HepG2 (cell line): ENCODE results near the gene SERPINA3. TPM values are rescaled to one million over a fixed set of nuclear protein-coding genes. Genes with fewer than 3 reads are reported as not detected.

Source experiments
- IKZF5 ChIP-seq: IDR thresholded peaks from 2 replicates; pipeline ENCODE4 v1.6.1; 2018; ENCODE audit warnings: missing genetic modification reagents, mild to moderate bottlenecking, missing compliant biosample characterization
- KLF6 ChIP-seq: IDR thresholded peaks from 2 replicates; pipeline ENCODE4 v1.8.0; 2016; ENCODE audit warnings: missing biosample characterization, missing genetic modification reagents
- PRMT3 ChIP-seq: sonication (generic); formaldehyde crosslinking; IDR thresholded peaks from 2 replicates; pipeline ENCODE4 v1.8.1; 2022; ENCODE audit warnings: low read depth, mild to moderate bottlenecking, moderate library complexity, missing genetic modification reagents, borderline replicate concordance
- SIX1 ChIP-seq: sonication (generic); formaldehyde crosslinking; IDR thresholded peaks from 2 replicates; pipeline ENCODE4 v1.4.0; 2020; ENCODE audit warnings: missing genetic modification reagents, borderline replicate concordance
- SMYD3 ChIP-seq: sonication (generic); formaldehyde crosslinking; IDR thresholded peaks from 2 replicates; pipeline ENCODE4 v1.8.1; 2023; ENCODE audit warnings: mild to moderate bottlenecking, missing genetic modification reagents
- TIGD3 ChIP-seq: sonication (generic); formaldehyde crosslinking; IDR thresholded peaks from 2 replicates; pipeline ENCODE4 v1.5.1; 2020; ENCODE audit warnings: mild to moderate bottlenecking, missing genetic modification reagents, borderline replicate concordance
- TMF1 ChIP-seq: sonication (generic); formaldehyde crosslinking; IDR thresholded peaks from 2 replicates; pipeline ENCODE4 v1.8.1; 2022; ENCODE audit warnings: low read depth, missing genetic modification reagents
- YEATS2 ChIP-seq: sonication (generic); formaldehyde crosslinking; IDR thresholded peaks from 2 replicates; pipeline ENCODE4 v1.4.0; 2020; ENCODE audit warnings: missing genetic modification reagents, borderline replicate concordance
- ZBTB10 ChIP-seq: sonication (generic); formaldehyde crosslinking; IDR thresholded peaks from 2 replicates; pipeline ENCODE4 v1.4.0; 2020; ENCODE audit warnings: missing genetic modification reagents, borderline replicate concordance
- ZBTB8A ChIP-seq: sonication (generic); formaldehyde crosslinking; IDR thresholded peaks from 2 replicates; pipeline ENCODE4 v1.4.0; 2020; ENCODE audit warnings: mild to moderate bottlenecking, low read depth, missing genetic modification reagents, borderline replicate concordance
- ZNF225 ChIP-seq: sonication (generic); formaldehyde crosslinking; IDR thresholded peaks from 2 replicates; pipeline ENCODE4 v1.4.0; 2020; ENCODE audit warnings: mild to moderate bottlenecking, missing genetic modification reagents
- ZNF253 ChIP-seq: sonication (generic); formaldehyde crosslinking; IDR thresholded peaks from 2 replicates; pipeline ENCODE4 v1.8.0; 2022; ENCODE audit warnings: mild to moderate bottlenecking, missing genetic modification reagents, borderline replicate concordance
- ZNF282 ChIP-seq: fragments of 450-650 bp; IDR thresholded peaks from 2 replicates; pipeline ENCODE4 v1.6.1; 2018; ENCODE audit not compliant: partially characterized antibody
- ZNF704 ChIP-seq: sonication (generic); formaldehyde crosslinking; IDR thresholded peaks from 2 replicates; pipeline ENCODE4 v1.8.1; 2023; ENCODE audit warnings: mild to moderate bottlenecking, inconsistent platforms, moderate library complexity, missing genetic modification reagents, borderline replicate concordance
- polyA plus RNA-seq, 8 experiments: library from polyadenylated mRNA; depleted of rRNA in 3 of 8; stranded (reverse) in 7 of 8; unstranded in 1 of 8; fragments of >200 nt; fragmentation: Illumina TruSeq in 4 of 8; extraction: Trizol in 4 of 8; gene quantifications; 2 replicates each; pipeline versions ENCODE4 v1.2.1 to v1.2.3, GENCODE V29; 2011 to 2016; ENCODE audit warnings: low read depth in 4 of 8, missing spikeins in 1 of 8, mixed read lengths in 1 of 8; ENCODE audit not compliant: insufficient read depth in 1 of 8
- total RNA-seq, 5 experiments: library from RNA; depleted of rRNA; stranded (reverse); fragments of >200 nt; fragmentation: Illumina TruSeq; extraction: Trizol; gene quantifications; 2 replicates each; pipeline ENCODE4 v1.2.3, GENCODE V29; 2016; ENCODE audit warnings: low read depth in 1 of 5
- TF ChIP-seq, protein P1 (sequence below): sonication (generic); formaldehyde crosslinking; IDR thresholded peaks from 2 replicates; pipeline ENCODE4 v1.5.0; 2020; ENCODE audit warnings: mild to moderate bottlenecking, missing genetic modification reagents
- TF ChIP-seq, protein P2 (sequence below): sonication (generic); formaldehyde crosslinking; IDR thresholded peaks from 2 replicates; pipeline ENCODE4 v1.5.0; 2020; ENCODE audit warnings: mild to moderate bottlenecking, missing genetic modification reagents

Gene SERPINA3
- total and polyA plus RNA-seq, 2 of the 13 experiments (the other 11 are each of a cell fraction or from before 2014, with no cell fraction given): 825 to 2,200 TPM

DNA sequence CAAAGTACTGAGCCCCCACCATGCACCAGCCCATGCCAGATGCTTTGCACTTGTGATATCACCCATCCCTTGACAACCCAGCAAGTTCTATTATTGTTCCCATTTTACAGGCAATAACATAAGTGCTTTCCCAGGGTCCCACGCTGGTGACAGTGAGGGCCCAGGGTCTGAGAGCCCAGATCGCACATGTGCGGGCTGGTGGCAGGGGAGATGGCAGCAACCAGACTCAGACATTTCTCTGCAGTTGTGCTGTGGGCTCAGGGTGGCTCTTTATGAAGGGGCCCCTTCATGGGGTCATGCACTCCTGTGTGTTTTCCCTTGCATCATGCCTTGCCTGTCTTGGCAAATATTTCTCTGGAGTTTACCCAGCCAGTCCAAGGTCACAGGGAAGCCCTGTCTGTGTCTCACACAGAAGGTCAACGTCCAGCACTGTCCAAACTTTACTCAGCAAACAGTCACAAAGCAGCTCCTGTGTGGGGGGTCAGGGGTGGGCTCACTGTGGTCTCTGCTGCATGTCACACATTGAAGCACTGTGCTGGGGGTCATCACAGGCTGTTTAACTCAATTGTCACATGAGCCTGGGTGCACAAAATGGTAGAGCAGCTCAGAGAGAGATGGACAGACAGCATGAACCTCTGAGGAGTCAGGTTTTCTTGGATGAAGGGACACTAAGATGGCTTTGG is 18.3 kb upstream of the SERPINA3 start (continued):
- TF ChIP-seq ZBTB10 (CRISPR knock-in tag) (peak; percentile 66; the same call in 1 of the 2 replicates), ZNF704 (CRISPR knock-in tag) (no peak), ZNF253 (CRISPR knock-in tag) (no peak), TIGD3 (no peak; the same call in 1 of the 2 replicates), PRMT3 (CRISPR knock-in tag) (peak; percentile 94), SMYD3 (CRISPR knock-in tag) (peak; percentile 83), KLF6 (CRISPR knock-in tag) (no peak; the same call in 1 of the 2 replicates), ZNF282 (no peak), ZBTB8A (no peak), YEATS2 (CRISPR knock-in tag) (peak; percentile 68; the same call in 1 of the 2 replicates), SIX1 (CRISPR knock-in tag) (peak; percentile 89), TMF1 (CRISPR knock-in tag) (peak; percentile 59; the same call in 1 of the 2 replicates), IKZF5 (CRISPR knock-in tag) (peak; percentile 99), ZNF225 (CRISPR knock-in tag) (no peak)
- TF ChIP-seq, protein P1, sequence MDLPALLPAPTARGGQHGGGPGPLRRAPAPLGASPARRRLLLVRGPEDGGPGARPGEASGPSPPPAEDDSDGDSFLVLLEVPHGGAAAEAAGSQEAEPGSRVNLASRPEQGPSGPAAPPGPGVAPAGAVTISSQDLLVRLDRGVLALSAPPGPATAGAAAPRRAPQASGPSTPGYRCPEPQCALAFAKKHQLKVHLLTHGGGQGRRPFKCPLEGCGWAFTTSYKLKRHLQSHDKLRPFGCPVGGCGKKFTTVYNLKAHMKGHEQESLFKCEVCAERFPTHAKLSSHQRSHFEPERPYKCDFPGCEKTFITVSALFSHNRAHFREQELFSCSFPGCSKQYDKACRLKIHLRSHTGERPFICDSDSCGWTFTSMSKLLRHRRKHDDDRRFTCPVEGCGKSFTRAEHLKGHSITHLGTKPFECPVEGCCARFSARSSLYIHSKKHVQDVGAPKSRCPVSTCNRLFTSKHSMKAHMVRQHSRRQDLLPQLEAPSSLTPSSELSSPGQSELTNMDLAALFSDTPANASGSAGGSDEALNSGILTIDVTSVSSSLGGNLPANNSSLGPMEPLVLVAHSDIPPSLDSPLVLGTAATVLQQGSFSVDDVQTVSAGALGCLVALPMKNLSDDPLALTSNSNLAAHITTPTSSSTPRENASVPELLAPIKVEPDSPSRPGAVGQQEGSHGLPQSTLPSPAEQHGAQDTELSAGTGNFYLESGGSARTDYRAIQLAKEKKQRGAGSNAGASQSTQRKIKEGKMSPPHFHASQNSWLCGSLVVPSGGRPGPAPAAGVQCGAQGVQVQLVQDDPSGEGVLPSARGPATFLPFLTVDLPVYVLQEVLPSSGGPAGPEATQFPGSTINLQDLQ (CRISPR knock-in tag): peak; percentile 94
- TF ChIP-seq, protein P2, sequence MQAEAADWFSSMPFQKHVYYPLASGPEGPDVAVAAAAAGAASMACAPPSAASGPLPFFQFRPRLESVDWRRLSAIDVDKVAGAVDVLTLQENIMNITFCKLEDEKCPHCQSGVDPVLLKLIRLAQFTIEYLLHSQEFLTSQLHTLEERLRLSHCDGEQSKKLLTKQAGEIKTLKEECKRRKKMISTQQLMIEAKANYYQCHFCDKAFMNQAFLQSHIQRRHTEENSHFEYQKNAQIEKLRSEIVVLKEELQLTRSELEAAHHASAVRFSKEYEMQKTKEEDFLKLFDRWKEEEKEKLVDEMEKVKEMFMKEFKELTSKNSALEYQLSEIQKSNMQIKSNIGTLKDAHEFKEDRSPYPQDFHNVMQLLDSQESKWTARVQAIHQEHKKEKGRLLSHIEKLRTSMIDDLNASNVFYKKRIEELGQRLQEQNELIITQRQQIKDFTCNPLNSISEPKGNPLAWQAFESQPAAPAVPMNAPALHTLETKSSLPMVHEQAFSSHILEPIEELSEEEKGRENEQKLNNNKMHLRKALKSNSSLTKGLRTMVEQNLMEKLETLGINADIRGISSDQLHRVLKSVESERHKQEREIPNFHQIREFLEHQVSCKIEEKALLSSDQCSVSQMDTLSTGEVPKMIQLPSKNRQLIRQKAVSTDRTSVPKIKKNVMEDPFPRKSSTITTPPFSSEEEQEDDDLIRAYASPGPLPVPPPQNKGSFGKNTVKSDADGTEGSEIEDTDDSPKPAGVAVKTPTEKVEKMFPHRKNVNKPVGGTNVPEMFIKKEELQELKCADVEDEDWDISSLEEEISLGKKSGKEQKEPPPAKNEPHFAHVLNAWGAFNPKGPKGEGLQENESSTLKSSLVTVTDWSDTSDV: peak; percentile 27; the same call in 1 of the 2 replicates
